ENCODE measurements around the gene UGGT2.

GRCh38 chr13:96003304-96003703 is 49.9 kb downstream of the UGGT2 start:
- TF ChIP-seq CTCF (IDR thresholded peaks at IDR 0.05 in 8 of 11, conservative IDR thresholded peaks at IDR 0.05 in 3 of 11) = no peak
- TF ChIP-seq POLR2A (IDR thresholded peaks at IDR 0.05) = no peak
